ENCODE measurements around the gene FOLR2.

Gene FOLR2

DNA sequence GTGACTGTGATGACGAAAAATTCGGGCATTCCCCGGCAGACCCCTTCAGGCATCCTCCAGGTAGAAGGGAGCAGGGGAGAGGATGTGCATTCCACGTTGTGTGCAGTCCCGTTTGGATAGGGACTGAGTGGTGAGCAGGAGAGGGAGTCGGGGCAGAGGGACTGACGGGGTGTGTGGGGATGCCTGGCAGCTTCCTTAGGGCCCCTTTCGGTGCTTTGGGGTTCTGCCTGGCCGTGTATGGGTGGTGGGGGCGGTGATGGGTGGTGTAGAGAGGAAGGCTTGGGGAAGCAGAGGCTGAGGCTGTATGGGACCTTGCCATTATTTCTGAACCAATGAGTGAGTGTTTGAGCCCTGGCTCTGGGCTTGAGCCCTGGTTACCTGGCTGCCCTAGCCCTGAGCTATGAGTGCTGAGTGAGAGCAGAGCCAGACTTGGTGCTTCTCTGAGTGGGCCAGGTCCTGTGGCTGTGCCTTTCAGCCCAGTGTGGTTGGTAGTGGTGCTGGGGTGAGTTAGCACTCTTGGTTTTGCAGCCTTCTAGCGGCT is 8.9 kb downstream of the FOLR2 start:
- H3K4me1 ChIP-seq (ENCODE audit: control insufficient read depth, insufficient read depth, low read length) = peaks cover 18% of the 10 kb centered on the region
- peak; percentile 43 for DNase-seq (ENCODE audit: low read depth)
- H3K36me3 ChIP-seq (ENCODE audit: control insufficient read depth, insufficient read depth, low read length, severe bottlenecking) = peaks cover 33% of the 10 kb centered on the region
- no peaks in the 10 kb centered on the region for H3K27me3 ChIP-seq (replicated peaks; ENCODE audit: control insufficient read depth, insufficient read depth, low read length)
- peak overlapping the region; percentile 89 for H3K4me3 ChIP-seq (ENCODE audit: low read length)
- H3K9me3 ChIP-seq (ENCODE audit: control insufficient read depth, low read length) = no peaks in the 10 kb centered on the region
- H3K9ac ChIP-seq (ENCODE audit: low read length) = peak overlapping the region; percentile 94

DNA sequence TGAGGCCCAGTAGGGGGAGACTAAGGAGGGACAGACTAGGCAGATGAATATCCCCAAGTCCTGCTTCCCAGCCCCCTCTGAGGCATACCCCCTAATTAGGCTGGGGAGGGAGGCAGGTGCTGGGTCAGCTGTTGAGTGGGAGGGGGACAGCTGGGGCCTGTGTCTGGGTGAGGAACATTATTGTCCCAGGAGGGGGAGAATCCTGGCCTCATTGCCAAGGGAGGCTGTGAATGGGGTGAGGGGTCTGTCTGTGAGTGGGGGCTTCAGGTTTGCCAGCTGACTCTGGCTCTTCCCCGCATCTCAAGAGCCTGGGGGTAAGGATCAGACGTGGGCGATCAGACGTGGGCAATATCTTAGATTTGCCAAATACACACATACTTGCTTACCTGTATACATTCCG is 10.1 kb downstream of the FOLR2 start:
- no peaks in the 10 kb centered on the region for H3K9me3 ChIP-seq (ENCODE audit: control insufficient read depth, low read length)
- DNase-seq (ENCODE audit: low read depth) = no peak
- H3K36me3 ChIP-seq (ENCODE audit: control insufficient read depth, insufficient read depth, low read length, severe bottlenecking) = peaks cover 45% of the 10 kb centered on the region
- peaks cover 18% of the 10 kb centered on the region for H3K4me1 ChIP-seq (ENCODE audit: control insufficient read depth, insufficient read depth, low read length)
- no peak overlapping the region for H3K4me3 ChIP-seq (ENCODE audit: low read length)
- no peak overlapping the region for H3K9ac ChIP-seq (ENCODE audit: low read length)
- no peaks in the 10 kb centered on the region for H3K27me3 ChIP-seq (replicated peaks; ENCODE audit: control insufficient read depth, insufficient read depth, low read length)

DNA sequence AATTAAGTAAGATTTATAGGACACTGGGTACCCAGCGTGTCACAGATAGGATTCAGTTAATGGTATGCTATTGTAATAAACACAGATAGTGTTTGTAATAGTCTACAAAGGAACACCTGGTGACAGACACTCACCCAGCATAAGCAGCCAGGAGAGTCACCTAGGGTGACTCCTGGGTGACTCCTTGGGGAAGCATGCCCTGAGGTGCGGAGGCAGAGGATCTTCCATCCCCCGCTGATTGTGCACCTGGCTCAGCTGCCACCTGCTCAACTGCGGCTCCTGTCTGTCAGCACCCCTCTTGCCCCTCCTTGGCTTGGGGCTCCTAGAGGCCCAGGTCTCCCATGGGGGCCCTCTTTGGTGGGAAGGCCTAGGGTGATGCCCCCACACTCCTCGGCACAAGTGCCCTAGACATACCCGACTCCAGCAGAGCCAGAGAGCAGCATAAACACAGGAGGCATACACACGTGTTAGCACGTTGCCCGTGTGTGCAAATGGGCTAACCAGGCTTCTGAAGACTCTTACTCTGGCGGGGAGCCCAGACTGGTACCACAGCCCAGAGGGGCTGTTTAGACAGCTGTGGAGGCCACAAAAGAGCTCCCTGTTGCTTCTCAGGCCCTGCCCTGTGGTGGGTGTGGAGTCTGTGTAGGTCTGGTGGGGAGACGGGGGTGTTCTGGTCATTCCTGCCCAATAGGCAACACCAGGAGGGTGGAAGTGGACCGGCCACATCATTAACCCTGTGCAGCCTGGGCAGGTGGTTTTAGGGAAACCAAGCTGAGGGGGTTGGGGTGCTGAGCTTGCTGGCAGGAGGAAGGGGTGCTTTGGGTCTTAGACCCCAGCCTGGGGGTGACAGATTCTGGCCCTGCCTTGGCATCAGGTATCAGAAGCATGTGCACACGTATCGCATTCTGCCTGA is 11.0 kb downstream of the FOLR2 start:
- Histone ChIP-seq H3K9me3 (ENCODE audit: control insufficient read depth, low read length) (no peaks in the 10 kb centered on the region), H3K4me3 (ENCODE audit: low read length) (no peak overlapping the region), H3K36me3 (ENCODE audit: control insufficient read depth, insufficient read depth, low read length, severe bottlenecking) (peaks cover 54% of the 10 kb centered on the region), H3K27me3 (replicated peaks; ENCODE audit: control insufficient read depth, insufficient read depth, low read length) (no peaks in the 10 kb centered on the region), H3K9ac (ENCODE audit: low read length) (peak overlapping the region; percentile 25), H3K4me1 (ENCODE audit: control insufficient read depth, insufficient read depth, low read length) (peaks cover 12% of the 10 kb centered on the region)
- DNase-seq (ENCODE audit: low read depth) = no peak

DNA sequence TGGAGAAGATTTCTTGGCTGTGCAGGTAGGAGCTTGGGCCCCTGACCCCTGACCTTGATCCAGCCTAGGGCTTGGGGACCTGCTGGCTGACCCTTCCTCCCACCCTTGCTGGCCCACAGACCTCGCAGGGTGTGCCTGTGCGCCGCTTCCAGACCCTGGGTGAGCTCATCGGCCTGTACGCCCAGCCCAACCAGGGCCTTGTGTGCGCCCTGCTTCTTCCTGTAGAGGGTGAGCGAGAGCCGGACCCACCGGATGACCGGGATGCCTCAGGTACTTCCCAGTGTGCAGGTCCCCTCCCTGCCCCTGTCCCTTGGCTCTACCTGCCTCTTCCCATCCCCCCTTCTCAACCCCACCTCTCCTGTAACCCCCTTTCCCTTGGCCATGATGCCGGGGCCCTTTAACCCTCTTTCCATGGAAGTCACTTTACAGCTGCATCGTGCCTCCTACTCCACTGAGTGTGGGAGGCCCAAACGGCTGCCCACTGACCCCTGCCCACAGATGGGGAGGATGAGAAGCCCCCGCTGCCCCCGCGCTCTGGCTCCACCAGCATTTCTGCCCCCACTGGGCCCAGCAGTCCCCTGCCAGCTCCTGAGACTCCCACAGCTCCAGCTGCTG is 11.7 kb downstream of the FOLR2 start:
- no peak for DNase-seq (ENCODE audit: low read depth)
- H3K27me3 ChIP-seq (replicated peaks; ENCODE audit: control insufficient read depth, insufficient read depth, low read length) = no peaks in the 10 kb centered on the region
- H3K4me3 ChIP-seq (ENCODE audit: low read length) = no peak overlapping the region
- peaks cover 8% of the 10 kb centered on the region for H3K4me1 ChIP-seq (ENCODE audit: control insufficient read depth, insufficient read depth, low read length)
- H3K9ac ChIP-seq (ENCODE audit: low read length) = no peak overlapping the region
- peaks cover 62% of the 10 kb centered on the region for H3K36me3 ChIP-seq (ENCODE audit: control insufficient read depth, insufficient read depth, low read length, severe bottlenecking)
- no peaks in the 10 kb centered on the region for H3K9me3 ChIP-seq (ENCODE audit: control insufficient read depth, low read length)

DNA sequence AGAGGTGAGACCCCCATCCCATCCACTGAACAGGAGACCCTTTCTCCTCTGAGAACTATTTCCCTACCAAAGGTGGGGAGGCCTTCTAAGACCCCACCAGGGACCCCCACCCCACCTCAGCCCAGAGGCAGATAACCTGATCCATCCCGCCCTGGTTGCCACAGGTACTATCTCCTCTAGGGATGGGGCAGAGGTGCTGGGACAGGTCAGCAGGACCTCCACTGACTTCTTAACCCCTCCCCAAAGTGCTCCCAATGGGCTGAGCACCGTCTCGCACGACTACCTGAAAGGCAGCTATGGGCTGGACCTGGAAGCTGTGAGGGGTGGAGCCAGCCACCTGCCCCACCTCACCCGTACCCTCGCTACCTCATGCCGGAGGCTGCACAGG is 12.2 kb downstream of the FOLR2 start:
- DNase-seq (ENCODE audit: low read depth) = no peak

DNA sequence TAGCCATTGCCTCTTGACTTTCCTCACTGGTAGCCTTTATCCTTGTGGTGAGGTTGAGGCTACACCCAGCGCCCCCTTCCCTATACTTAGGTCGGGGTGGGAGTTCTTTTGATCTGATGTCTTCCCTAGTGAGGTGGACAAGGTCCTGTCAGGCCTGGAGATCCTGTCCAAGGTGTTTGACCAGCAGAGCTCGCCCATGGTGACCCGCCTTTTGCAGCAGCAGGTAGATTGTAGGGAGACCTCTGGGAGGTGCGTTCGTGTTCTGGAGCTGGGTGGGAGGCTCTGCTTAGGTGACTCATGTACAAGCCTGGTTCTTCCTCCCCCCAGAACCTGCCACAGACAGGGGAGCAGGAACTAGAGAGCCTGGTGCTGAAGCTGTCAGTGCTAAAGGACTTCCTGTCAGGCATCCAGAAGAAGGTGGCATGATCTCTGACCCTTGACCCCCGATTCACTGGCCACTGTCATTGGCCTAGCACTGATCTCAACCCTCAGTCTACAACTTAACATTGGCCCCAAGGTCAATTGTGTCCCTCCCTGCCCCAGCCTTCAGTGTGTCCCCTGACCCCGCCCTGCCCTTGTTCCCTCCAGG is 12.8 kb downstream of the FOLR2 start:
- no peaks in the 10 kb centered on the region for H3K27me3 ChIP-seq (replicated peaks; ENCODE audit: control insufficient read depth, insufficient read depth, low read length)
- peaks cover 73% of the 10 kb centered on the region for H3K36me3 ChIP-seq (ENCODE audit: control insufficient read depth, insufficient read depth, low read length, severe bottlenecking)
- peaks cover 8% of the 10 kb centered on the region for H3K4me1 ChIP-seq (ENCODE audit: control insufficient read depth, insufficient read depth, low read length)
- DNase-seq (ENCODE audit: low read depth) = no peak
- no peak overlapping the region for H3K9ac ChIP-seq (ENCODE audit: low read length)
- no peak overlapping the region for H3K4me3 ChIP-seq (ENCODE audit: low read length)
- H3K9me3 ChIP-seq (ENCODE audit: control insufficient read depth, low read length) = no peaks in the 10 kb centered on the region

More for the DNA sequence above, 12.2 kb downstream of the FOLR2 start:
- Histone ChIP-seq H3K4me1 (ENCODE audit: control insufficient read depth, insufficient read depth, low read length) (peaks cover 8% of the 10 kb centered on the region), H3K9me3 (ENCODE audit: control insufficient read depth, low read length) (no peaks in the 10 kb centered on the region), H3K27me3 (replicated peaks; ENCODE audit: control insufficient read depth, insufficient read depth, low read length) (no peaks in the 10 kb centered on the region), H3K4me3 (ENCODE audit: low read length) (no peak overlapping the region), H3K36me3 (ENCODE audit: control insufficient read depth, insufficient read depth, low read length, severe bottlenecking) (peaks cover 67% of the 10 kb centered on the region), H3K9ac (ENCODE audit: low read length) (no peak overlapping the region)

DNA sequence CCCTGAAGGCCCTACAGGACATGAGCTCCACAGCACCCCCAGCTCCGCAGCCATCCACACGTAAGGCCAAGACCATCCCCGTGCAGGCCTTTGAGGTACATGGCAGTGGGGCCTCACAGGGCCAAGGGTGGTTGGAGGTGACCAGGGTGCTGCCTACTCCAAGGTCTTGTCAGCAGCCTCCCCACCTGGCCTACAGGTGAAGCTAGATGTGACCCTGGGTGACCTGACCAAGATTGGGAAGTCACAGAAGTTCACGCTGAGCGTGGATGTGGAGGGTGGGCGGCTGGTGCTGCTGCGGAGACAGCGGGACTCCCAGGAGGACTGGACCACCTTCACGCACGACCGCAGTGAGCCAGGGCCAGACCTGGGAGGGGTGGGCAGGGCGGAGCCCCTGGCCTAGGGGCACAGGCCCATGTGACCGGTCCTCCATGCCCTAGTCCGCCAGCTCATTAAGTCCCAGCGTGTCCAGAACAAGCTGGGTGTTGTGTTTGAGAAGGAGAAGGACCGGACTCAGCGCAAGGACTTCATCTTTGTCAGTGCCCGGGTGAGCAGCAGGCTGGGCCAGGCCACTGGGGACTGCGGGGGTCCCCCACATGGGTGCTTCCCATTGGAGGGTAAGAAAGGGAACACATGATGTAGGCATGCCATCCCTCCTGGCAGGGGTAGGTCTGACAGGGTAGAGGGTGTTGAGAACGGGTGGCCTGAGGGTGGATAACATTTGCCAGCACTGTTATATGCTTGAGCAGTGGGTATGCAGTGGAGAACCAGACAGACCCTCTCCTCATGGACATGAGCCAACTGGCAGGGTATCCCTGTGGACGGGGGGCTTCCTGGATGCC is 13.6 kb downstream of the FOLR2 start:
- DNase-seq (ENCODE audit: low read depth) = no peak
- Histone ChIP-seq H3K36me3 (ENCODE audit: control insufficient read depth, insufficient read depth, low read length, severe bottlenecking) (peaks cover 80% of the 10 kb centered on the region), H3K9ac (ENCODE audit: low read length) (no peak overlapping the region), H3K9me3 (ENCODE audit: control insufficient read depth, low read length) (no peaks in the 10 kb centered on the region), H3K27me3 (replicated peaks; ENCODE audit: control insufficient read depth, insufficient read depth, low read length) (no peaks in the 10 kb centered on the region), H3K4me3 (ENCODE audit: low read length) (no peak overlapping the region), H3K4me1 (ENCODE audit: control insufficient read depth, insufficient read depth, low read length) (peaks cover 8% of the 10 kb centered on the region)

DNA sequence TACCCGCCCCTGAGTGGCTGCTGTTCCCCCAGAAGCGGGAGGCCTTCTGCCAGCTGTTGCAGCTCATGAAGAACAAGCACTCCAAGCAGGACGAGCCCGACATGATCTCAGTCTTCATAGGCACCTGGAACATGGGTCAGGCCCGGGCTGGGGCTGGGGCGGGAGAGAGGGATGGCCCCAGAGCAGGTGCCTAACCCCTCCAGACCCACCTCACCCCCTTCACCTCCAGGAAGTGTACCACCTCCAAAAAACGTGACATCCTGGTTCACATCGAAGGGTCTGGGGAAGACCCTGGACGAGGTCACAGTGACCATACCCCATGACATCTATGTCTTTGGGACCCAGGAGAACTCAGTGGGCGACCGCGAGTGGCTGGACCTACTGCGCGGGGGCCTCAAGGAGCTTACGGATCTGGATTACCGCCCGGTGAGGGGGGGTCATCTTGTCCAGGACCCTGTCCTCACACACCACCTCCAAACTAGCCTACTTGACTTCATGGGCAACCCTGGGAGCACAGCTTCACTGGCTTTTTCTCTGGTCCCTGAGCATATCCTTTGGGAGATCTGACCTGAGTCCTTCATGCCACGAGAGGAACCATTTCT is 14.3 kb downstream of the FOLR2 start:
- no peak for DNase-seq (ENCODE audit: low read depth)
- no peaks in the 10 kb centered on the region for H3K27me3 ChIP-seq (replicated peaks; ENCODE audit: control insufficient read depth, insufficient read depth, low read length)
- peaks cover under 1% of the 10 kb centered on the region for H3K4me1 ChIP-seq (ENCODE audit: control insufficient read depth, insufficient read depth, low read length)
- H3K4me3 ChIP-seq (ENCODE audit: low read length) = no peak overlapping the region
- H3K9me3 ChIP-seq (ENCODE audit: control insufficient read depth, low read length) = no peaks in the 10 kb centered on the region
- H3K9ac ChIP-seq (ENCODE audit: low read length) = no peak overlapping the region
- H3K36me3 ChIP-seq (ENCODE audit: control insufficient read depth, insufficient read depth, low read length, severe bottlenecking) = peaks cover 85% of the 10 kb centered on the region

DNA sequence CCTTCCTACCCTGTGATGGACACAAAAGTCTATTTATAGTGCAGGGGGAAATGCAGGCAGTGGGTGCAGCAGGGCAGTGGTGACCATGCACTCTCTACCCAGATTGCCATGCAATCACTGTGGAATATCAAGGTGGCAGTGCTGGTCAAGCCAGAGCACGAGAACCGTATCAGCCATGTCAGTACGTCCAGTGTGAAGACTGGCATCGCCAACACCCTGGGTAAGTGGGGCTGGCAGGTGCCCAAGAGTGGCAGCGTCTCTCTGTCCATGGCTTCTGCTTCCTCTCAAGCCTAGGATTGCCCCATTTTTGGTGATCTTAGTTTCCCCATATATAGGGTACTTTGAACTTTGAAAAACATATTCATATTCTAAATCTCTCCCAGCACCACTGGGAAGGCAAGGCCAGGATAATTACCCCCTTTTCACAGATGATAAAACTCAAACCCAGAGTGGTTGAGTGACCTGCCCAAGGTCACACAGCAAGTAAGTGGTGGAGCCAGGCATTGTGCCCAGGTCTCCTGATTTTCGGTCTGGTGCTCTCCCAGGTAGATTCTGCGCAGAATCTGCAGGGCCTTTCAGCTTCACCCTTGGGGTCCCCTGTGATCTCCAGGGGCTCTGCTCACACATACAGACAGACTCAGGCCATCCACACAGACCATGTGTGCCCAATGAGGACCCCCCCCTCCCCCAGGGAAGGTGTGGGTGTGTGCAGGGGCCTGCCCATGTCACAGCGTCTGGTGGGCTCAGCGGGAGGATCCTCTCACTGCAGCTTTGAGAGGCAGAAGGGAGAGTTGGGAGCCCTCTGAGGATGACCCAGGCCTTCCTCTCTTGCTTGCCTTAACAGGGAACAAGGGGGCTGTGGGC is 15.0 kb downstream of the FOLR2 start:
- no peak overlapping the region for H3K4me3 ChIP-seq (ENCODE audit: low read length)
- H3K4me1 ChIP-seq (ENCODE audit: control insufficient read depth, insufficient read depth, low read length) = no peaks in the 10 kb centered on the region
- no peak overlapping the region for H3K9ac ChIP-seq (ENCODE audit: low read length)
- peaks cover 91% of the 10 kb centered on the region for H3K36me3 ChIP-seq (ENCODE audit: control insufficient read depth, insufficient read depth, low read length, severe bottlenecking)
- no peak for DNase-seq (ENCODE audit: low read depth)
- H3K27me3 ChIP-seq (replicated peaks; ENCODE audit: control insufficient read depth, insufficient read depth, low read length) = no peaks in the 10 kb centered on the region
- no peaks in the 10 kb centered on the region for H3K9me3 ChIP-seq (ENCODE audit: control insufficient read depth, low read length)

Measured in adipocyte (in vitro differentiated cells).